ENCODE measurements around the gene RGS7.

Gene RGS7

GRCh38 chr1:240860023-240860422 is 497.0 kb downstream of the RGS7 start:
- H3K27ac ChIP-seq (ENCODE audit: low read depth, low read length), result no peak overlapping the region
- no peak overlapping the region for H3K4me3 ChIP-seq (ENCODE audit: low read depth in 1 of 2, low read length in 2 of 2)
- H3K36me3 ChIP-seq (ENCODE audit: control insufficient read depth in 1 of 2, insufficient read depth in 2 of 2, low read length in 2 of 2), result no peaks in the 10 kb centered on the region
- no peaks in the 10 kb centered on the region for H3K27me3 ChIP-seq (ENCODE audit: control insufficient read depth in 1 of 2, insufficient read depth in 2 of 2, low read length in 2 of 2)
- H3K9me3 ChIP-seq (ENCODE audit: control insufficient read depth in 1 of 2, low read length in 2 of 2), result no peaks in the 10 kb centered on the region
- no peaks in the 10 kb centered on the region for H3K4me1 ChIP-seq (ENCODE audit: control insufficient read depth in 1 of 2, insufficient read depth in 2 of 2, low read length in 2 of 2)
- no peak overlapping the region for H3K9ac ChIP-seq (ENCODE audit: low read depth in 1 of 2, low read length in 2 of 2)

- Histone ChIP-seq H3K27ac (ENCODE audit: low read depth, low read length) (no peak overlapping the region), H3K36me3 (ENCODE audit: control insufficient read depth in 1 of 2, insufficient read depth in 2 of 2, low read length in 2 of 2) (no peaks in the 10 kb centered on the region), H3K4me1 (ENCODE audit: control insufficient read depth in 1 of 2, insufficient read depth in 2 of 2, low read length in 2 of 2) (no peaks in the 10 kb centered on the region), H3K9me3 (ENCODE audit: control insufficient read depth in 1 of 2, low read length in 2 of 2) (no peaks in the 10 kb centered on the region), H3K9ac (ENCODE audit: low read depth in 1 of 2, low read length in 2 of 2) (no peak overlapping the region), H3K4me3 (ENCODE audit: low read depth in 1 of 2, low read length in 2 of 2) (no peak overlapping the region), H3K27me3 (ENCODE audit: control insufficient read depth in 1 of 2, insufficient read depth in 2 of 2, low read length in 2 of 2) (no peaks in the 10 kb centered on the region)
Observed at GRCh38 chr1:240854367-240854766, 502.6 kb downstream of the RGS7 start.

- Histone ChIP-seq H3K27ac (ENCODE audit: low read depth, low read length) (no peak overlapping the region), H3K27me3 (ENCODE audit: control insufficient read depth in 1 of 2, insufficient read depth in 2 of 2, low read length in 2 of 2) (no peaks in the 10 kb centered on the region), H3K9me3 (ENCODE audit: control insufficient read depth in 1 of 2, low read length in 2 of 2) (no peaks in the 10 kb centered on the region), H3K4me3 (ENCODE audit: low read depth in 1 of 2, low read length in 2 of 2) (no peak overlapping the region), H3K9ac (ENCODE audit: low read depth in 1 of 2, low read length in 2 of 2) (no peak overlapping the region), H3K4me1 (ENCODE audit: control insufficient read depth in 1 of 2, insufficient read depth in 2 of 2, low read length in 2 of 2) (no peaks in the 10 kb centered on the region), H3K36me3 (ENCODE audit: control insufficient read depth in 1 of 2, insufficient read depth in 2 of 2, low read length in 2 of 2) (no peaks in the 10 kb centered on the region)
Observed at GRCh38 chr1:240847325-240847724, 509.7 kb downstream of the RGS7 start.

- Histone ChIP-seq H3K9me3 (ENCODE audit: control insufficient read depth in 1 of 2, low read length in 2 of 2) (no peaks in the 10 kb centered on the region), H3K27ac (ENCODE audit: low read depth, low read length) (no peak overlapping the region), H3K36me3 (ENCODE audit: control insufficient read depth in 1 of 2, insufficient read depth in 2 of 2, low read length in 2 of 2) (no peaks in the 10 kb centered on the region)
Observed at GRCh38 chr1:240844486-240844885, 512.5 kb downstream of the RGS7 start.

GRCh38 chr1:240843798-240844197 is 513.2 kb downstream of the RGS7 start:
- no peaks in the 10 kb centered on the region for H3K36me3 ChIP-seq (ENCODE audit: control insufficient read depth in 1 of 2, insufficient read depth in 2 of 2, low read length in 2 of 2)
- no peaks in the 10 kb centered on the region for H3K9me3 ChIP-seq (ENCODE audit: control insufficient read depth in 1 of 2, low read length in 2 of 2)
- H3K4me1 ChIP-seq (ENCODE audit: control insufficient read depth in 1 of 2, insufficient read depth in 2 of 2, low read length in 2 of 2), result no peaks in the 10 kb centered on the region

More at GRCh38 chr1:240844486-240844885, 512.5 kb downstream of the RGS7 start:
- no peak overlapping the region for H3K4me3 ChIP-seq (ENCODE audit: low read depth in 1 of 2, low read length in 2 of 2)
- H3K27me3 ChIP-seq (ENCODE audit: control insufficient read depth in 1 of 2, insufficient read depth in 2 of 2, low read length in 2 of 2), result no peaks in the 10 kb centered on the region
- no peak overlapping the region for H3K9ac ChIP-seq (ENCODE audit: low read depth in 1 of 2, low read length in 2 of 2)
- H3K4me1 ChIP-seq (ENCODE audit: control insufficient read depth in 1 of 2, insufficient read depth in 2 of 2, low read length in 2 of 2), result no peaks in the 10 kb centered on the region

GRCh38 chr1:240836271-240836670 is 520.7 kb downstream of the RGS7 start:
- no peak overlapping the region for H3K27ac ChIP-seq (ENCODE audit: low read depth, low read length)
- no peaks in the 10 kb centered on the region for H3K4me1 ChIP-seq (ENCODE audit: control insufficient read depth in 1 of 2, insufficient read depth in 2 of 2, low read length in 2 of 2)
- no peak overlapping the region for H3K9ac ChIP-seq (ENCODE audit: low read depth in 1 of 2, low read length in 2 of 2)
- no peak overlapping the region for H3K4me3 ChIP-seq (ENCODE audit: low read depth in 1 of 2, low read length in 2 of 2)
- no peaks in the 10 kb centered on the region for H3K36me3 ChIP-seq (ENCODE audit: control insufficient read depth in 1 of 2, insufficient read depth in 2 of 2, low read length in 2 of 2)
- H3K9me3 ChIP-seq (ENCODE audit: control insufficient read depth in 1 of 2, low read length in 2 of 2), result no peaks in the 10 kb centered on the region
- H3K27me3 ChIP-seq (ENCODE audit: control insufficient read depth in 1 of 2, insufficient read depth in 2 of 2, low read length in 2 of 2), result no peaks in the 10 kb centered on the region

More at GRCh38 chr1:240843798-240844197, 513.2 kb downstream of the RGS7 start:
- no peak overlapping the region for H3K4me3 ChIP-seq (ENCODE audit: low read depth in 1 of 2, low read length in 2 of 2)
- no peak overlapping the region for H3K27ac ChIP-seq (ENCODE audit: low read depth, low read length)
- H3K9ac ChIP-seq (ENCODE audit: low read depth in 1 of 2, low read length in 2 of 2), result no peak overlapping the region
- H3K27me3 ChIP-seq (ENCODE audit: control insufficient read depth in 1 of 2, insufficient read depth in 2 of 2, low read length in 2 of 2), result no peaks in the 10 kb centered on the region

- Histone ChIP-seq H3K27ac (ENCODE audit: low read depth, low read length) (no peak overlapping the region), H3K27me3 (ENCODE audit: control insufficient read depth in 1 of 2, insufficient read depth in 2 of 2, low read length in 2 of 2) (no peaks in the 10 kb centered on the region), H3K4me3 (ENCODE audit: low read depth in 1 of 2, low read length in 2 of 2) (no peak overlapping the region), H3K9me3 (ENCODE audit: control insufficient read depth in 1 of 2, low read length in 2 of 2) (no peaks in the 10 kb centered on the region), H3K9ac (ENCODE audit: low read depth in 1 of 2, low read length in 2 of 2) (no peak overlapping the region), H3K4me1 (ENCODE audit: control insufficient read depth in 1 of 2, insufficient read depth in 2 of 2, low read length in 2 of 2) (no peaks in the 10 kb centered on the region), H3K36me3 (ENCODE audit: control insufficient read depth in 1 of 2, insufficient read depth in 2 of 2, low read length in 2 of 2) (no peaks in the 10 kb centered on the region)
Observed at GRCh38 chr1:240835291-240835690, 521.7 kb downstream of the RGS7 start.

- Histone ChIP-seq H3K4me3 (ENCODE audit: low read depth in 1 of 2, low read length in 2 of 2) (no peak overlapping the region), H3K36me3 (ENCODE audit: control insufficient read depth in 1 of 2, insufficient read depth in 2 of 2, low read length in 2 of 2) (no peaks in the 10 kb centered on the region), H3K27me3 (ENCODE audit: control insufficient read depth in 1 of 2, insufficient read depth in 2 of 2, low read length in 2 of 2) (no peaks in the 10 kb centered on the region), H3K9me3 (ENCODE audit: control insufficient read depth in 1 of 2, low read length in 2 of 2) (no peaks in the 10 kb centered on the region), H3K27ac (ENCODE audit: low read depth, low read length) (no peak overlapping the region), H3K4me1 (ENCODE audit: control insufficient read depth in 1 of 2, insufficient read depth in 2 of 2, low read length in 2 of 2) (no peaks in the 10 kb centered on the region), H3K9ac (ENCODE audit: low read depth in 1 of 2, low read length in 2 of 2) (no peak overlapping the region)
Observed at GRCh38 chr1:240833075-240833474, 523.9 kb downstream of the RGS7 start.

GRCh38 chr1:240831922-240832321 is 525.1 kb downstream of the RGS7 start:
- H3K36me3 ChIP-seq (ENCODE audit: control insufficient read depth in 1 of 2, insufficient read depth in 2 of 2, low read length in 2 of 2), result no peaks in the 10 kb centered on the region
- H3K4me1 ChIP-seq (ENCODE audit: control insufficient read depth in 1 of 2, insufficient read depth in 2 of 2, low read length in 2 of 2), result no peaks in the 10 kb centered on the region
- H3K9me3 ChIP-seq (ENCODE audit: control insufficient read depth in 1 of 2, low read length in 2 of 2), result no peaks in the 10 kb centered on the region
- H3K9ac ChIP-seq (ENCODE audit: low read depth in 1 of 2, low read length in 2 of 2), result no peak overlapping the region
- no peak overlapping the region for H3K27ac ChIP-seq (ENCODE audit: low read depth, low read length)
- H3K27me3 ChIP-seq (ENCODE audit: control insufficient read depth in 1 of 2, insufficient read depth in 2 of 2, low read length in 2 of 2), result no peaks in the 10 kb centered on the region
- no peak overlapping the region for H3K4me3 ChIP-seq (ENCODE audit: low read depth in 1 of 2, low read length in 2 of 2)

GRCh38 chr1:240831191-240831631 is 525.8 kb downstream of the RGS7 start:
- Histone ChIP-seq H3K9me3 (ENCODE audit: control insufficient read depth in 1 of 2, low read length in 2 of 2) (no peaks in the 10 kb centered on the region), H3K9ac (ENCODE audit: low read depth in 1 of 2, low read length in 2 of 2) (no peak overlapping the region), H3K4me3 (ENCODE audit: low read depth in 1 of 2, low read length in 2 of 2) (no peak overlapping the region), H3K27me3 (ENCODE audit: control insufficient read depth in 1 of 2, insufficient read depth in 2 of 2, low read length in 2 of 2) (no peaks in the 10 kb centered on the region), H3K36me3 (ENCODE audit: control insufficient read depth in 1 of 2, insufficient read depth in 2 of 2, low read length in 2 of 2) (no peaks in the 10 kb centered on the region), H3K27ac (ENCODE audit: low read depth, low read length) (no peak overlapping the region), H3K4me1 (ENCODE audit: control insufficient read depth in 1 of 2, insufficient read depth in 2 of 2, low read length in 2 of 2) (no peaks in the 10 kb centered on the region)

- no peaks in the 10 kb centered on the region for H3K9me3 ChIP-seq (ENCODE audit: control insufficient read depth in 1 of 2, low read length in 2 of 2)
- H3K36me3 ChIP-seq (ENCODE audit: control insufficient read depth in 1 of 2, insufficient read depth in 2 of 2, low read length in 2 of 2), result no peaks in the 10 kb centered on the region
- no peak overlapping the region for H3K27ac ChIP-seq (ENCODE audit: low read depth, low read length)
- no peaks in the 10 kb centered on the region for H3K27me3 ChIP-seq (ENCODE audit: control insufficient read depth in 1 of 2, insufficient read depth in 2 of 2, low read length in 2 of 2)
- H3K9ac ChIP-seq (ENCODE audit: low read depth in 1 of 2, low read length in 2 of 2), result no peak overlapping the region
- no peaks in the 10 kb centered on the region for H3K4me1 ChIP-seq (ENCODE audit: control insufficient read depth in 1 of 2, insufficient read depth in 2 of 2, low read length in 2 of 2)
- H3K4me3 ChIP-seq (ENCODE audit: low read depth in 1 of 2, low read length in 2 of 2), result no peak overlapping the region
Observed at GRCh38 chr1:240829487-240829886, 527.5 kb downstream of the RGS7 start.

All from duodenal mucosa (tissue), 2 donors.